Stimulated activated CD4-positive, alpha-beta T cell treated with anti-CD3 and anti-CD28 coated beads, Interleukin-2, amount 100 ng/mL, for 4 hours (primary cell): ENCODE measurements around the gene GATD1.
A peak's percentile ranks its signal among the peaks of the same experiment; 100 is the strongest.
"Not testable (repeated sequence)": the region's sequence is repeated elsewhere in the genome, so short reads cannot be mapped to it uniquely, and the experiment has no call there.

ENCODE experiments used
- DNase-seq: peaks from one replicate; pipeline ENCODE4 v3.0.0-alpha.2; 2020; ENCODE audit warnings: low read depth

GATD1 gene

DNA sequence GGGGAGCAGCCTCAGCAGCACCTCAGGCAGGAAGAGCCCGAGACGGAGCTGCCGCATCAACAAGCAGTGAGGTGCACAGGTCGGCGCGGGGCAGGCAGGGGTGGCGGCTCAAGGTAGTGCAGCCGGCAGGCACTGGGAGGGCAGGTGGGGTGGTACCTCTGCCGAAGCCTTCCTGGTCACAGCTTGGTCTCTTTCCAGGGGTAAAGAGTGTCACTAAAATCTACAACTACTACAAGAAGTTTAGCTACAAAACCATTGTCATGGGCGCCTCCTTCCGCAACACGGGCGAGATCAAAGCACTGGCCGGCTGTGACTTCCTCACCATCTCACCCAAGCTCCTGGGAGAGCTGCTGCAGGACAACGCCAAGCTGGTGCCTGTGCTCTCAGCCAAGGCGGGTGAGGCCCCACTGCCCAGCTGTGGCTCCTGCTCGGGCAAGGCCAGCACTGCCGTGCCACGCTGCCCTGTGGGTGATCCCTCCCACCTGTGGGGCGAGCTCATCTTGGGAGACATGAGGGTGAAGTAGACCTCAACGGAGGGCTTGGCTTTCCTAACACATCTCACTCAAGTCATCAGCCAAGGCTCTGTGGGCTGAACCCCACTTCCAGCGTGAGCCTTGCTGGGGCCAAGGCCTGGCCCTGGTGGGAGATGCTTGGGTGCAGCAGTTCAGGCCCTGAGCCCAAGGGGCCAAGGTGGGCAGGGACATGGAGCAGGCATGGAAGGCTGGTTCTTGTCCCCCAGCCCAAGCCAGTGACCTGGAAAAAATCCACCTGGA is 13.6 kb downstream of the GATD1 start:
- no peak for DNase-seq

DNA sequence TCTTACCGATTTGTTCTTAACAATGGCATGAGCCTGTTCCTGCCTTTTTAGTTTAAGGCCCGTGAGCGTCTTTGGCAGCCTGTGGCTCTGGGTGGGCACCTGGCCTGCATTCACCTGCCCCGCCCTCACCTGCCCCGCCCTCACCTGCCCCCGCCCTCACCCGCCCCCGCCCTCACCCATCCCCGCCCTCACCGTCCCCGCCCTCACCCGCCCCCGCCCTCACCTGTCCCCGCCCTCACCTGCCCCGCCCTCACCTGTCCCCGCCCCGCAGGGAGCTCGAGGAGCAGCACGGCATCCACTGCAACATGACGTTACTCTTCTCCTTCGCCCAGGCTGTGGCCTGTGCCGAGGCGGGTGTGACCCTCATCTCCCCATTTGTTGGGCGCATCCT is 14.2 kb downstream of the GATD1 start:
- no peak for DNase-seq

DNA sequence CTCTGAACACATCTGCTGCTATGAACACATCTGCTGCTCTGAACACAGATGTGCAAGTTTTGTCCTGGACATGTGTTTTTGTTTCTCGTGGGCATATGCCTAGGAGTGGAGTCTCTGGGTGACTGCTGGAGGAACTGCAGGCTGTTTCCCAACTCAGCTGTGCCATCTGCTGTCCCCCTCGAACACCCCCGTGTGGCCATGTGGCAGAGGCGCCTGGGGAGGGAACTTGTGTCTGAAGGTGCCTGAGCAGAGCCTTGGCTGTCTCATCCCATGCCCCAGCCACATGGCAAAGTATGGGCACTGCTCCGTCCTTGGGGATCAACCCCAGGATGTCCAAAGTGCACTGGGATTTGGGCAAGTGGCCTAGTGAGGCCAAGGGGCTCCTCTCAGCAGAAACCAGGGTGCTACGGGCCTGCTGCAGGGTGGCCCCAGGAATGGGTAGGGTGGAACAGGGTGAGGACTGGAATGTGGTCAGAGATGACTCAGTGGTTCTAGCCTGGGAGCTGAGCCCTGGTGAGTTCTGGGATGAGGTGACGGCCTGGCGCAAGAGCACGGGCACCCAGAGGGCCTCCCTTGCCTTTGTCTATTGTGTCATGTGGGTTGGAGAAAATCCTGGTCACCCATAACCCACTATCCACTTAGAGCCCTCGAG is 14.7 kb downstream of the GATD1 start:
- DNase-seq = no peak

DNA sequence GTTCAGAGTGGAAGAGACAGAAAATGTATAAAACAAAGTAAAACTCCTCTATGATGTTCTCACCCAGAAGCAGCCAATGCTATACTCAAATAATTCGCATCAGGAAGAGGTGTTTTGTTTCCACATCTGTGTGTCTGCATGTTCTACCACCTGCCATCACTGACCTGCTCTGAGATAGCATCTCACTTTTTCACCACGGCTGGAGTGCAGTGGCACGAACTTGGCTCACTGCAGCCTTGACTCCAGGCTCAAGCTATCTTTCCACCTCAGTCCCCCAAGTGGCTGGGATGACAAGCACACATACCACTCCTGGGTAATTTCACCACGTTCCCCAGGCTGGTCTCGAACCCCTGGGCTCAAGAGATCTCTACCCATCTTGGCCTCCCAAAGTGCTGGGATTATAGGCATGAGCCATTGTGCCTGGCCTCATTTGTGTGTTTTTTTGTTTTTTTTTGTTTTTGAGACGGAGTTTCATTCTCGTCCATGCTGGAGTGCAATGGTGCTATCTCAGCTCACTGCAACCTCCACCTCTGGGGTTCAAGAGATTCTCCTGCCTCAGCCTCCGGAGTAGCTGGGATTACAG is 15.7 kb downstream of the GATD1 start:
- no peak for DNase-seq

DNA sequence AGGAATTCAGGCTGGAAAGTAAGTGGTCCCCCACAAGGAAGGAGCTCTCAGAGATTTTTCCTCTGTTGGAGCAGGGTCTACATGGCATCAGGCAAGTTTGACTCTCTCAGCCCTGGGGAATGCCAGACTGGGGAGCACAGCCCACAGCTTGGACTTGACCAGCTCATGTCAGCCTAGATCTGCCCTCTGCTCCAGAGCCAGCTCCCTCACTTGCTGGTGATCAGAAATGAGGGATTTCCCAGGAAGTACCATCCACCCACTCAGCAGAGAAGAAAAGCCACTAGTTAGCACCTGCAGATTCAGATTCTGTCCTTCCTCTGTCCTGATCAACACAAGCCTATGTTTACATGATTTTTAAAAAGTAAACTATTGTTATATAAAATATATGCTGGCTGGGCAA is 17.1 kb downstream of the GATD1 start:
- no peak for DNase-seq

DNA sequence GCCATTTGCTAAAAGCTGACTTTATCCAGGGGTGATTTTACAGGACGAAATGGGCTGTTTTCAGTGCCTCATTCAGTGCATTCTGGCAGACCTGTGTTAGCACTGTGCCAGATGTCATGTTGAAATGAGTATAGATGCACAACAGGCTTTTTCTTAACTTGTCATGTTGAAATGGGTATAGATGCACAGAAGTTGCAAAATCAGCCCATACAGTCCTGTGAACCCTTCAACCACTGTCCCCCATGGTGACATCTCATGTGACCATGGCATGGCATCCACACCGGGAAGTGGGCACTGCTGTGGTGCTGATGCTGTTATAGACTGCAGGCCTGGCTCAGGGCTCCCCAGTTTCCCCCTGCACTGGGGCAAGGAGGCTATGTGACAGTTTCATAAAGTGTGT is 27.6 kb downstream of the GATD1 start:
- no peak for DNase-seq

DNA sequence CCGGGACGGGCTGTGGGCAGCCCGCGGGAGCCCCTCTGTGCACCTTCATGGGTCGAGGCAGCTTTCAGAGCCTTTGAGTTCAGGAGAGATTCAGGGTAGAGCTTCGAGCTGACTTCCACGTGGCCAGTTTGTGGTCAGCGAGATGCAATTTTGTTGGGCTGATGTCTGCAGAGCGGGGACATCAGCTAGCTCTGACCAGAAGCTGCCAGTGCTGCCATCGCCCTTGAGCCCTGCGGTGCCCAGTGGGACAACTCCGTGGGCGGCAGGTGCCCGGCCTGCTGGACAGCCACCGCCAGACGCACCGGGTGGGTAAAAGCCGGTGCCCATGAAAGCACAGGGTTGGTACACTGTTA is 29.3 kb downstream of the GATD1 start:
- no peak for DNase-seq

DNA sequence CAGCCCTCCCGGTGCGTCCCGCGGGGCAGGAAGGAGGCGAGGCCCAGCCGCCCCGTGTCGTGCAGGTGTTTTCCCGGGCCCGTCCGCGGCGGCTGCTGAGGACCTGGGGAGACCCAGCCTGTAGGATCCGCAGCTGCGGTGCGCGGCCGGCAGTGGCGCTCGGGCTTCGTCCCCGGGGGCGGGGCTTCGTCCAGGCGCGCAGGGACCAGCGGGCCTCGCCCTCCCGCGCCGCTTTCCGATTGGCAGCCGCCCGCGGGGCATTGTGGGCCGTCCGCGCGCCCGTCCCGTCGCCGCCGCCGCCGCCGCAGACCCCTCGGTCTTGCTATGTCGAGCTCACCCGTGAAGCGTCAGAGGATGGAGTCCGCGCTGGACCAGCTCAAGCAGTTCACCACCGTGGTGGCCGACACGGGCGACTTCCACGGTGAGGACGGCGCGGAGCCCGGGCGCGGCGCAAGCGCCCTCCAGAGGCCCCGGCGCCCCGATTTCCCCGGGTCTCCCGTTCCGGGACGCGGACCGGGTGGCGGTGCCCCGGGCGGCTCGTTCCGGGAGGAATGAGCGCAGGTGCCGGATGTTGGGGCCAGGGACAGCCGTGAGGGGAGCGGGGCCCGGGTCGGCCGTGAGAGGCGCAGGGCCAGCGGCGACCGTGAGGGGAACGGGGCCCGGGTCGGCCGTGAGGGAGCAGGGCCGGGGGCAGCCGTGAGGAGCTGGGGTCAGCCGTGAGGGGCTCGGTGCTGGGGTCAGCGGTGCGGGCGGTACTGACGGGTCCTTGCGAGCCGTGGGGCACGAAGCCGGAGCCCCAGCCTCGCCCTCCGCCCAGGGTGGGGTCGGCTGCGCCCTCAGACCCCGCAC is 29.9 kb downstream of the GATD1 start, which contains the start of gene TALDO1:
Gene TALDO1 (plus strand): TSS at position 307 of the 849 bp plus-strand sequence. CDS start 18 bp downstream, at position 325.
- peak; percentile 61 for DNase-seq

DNA sequence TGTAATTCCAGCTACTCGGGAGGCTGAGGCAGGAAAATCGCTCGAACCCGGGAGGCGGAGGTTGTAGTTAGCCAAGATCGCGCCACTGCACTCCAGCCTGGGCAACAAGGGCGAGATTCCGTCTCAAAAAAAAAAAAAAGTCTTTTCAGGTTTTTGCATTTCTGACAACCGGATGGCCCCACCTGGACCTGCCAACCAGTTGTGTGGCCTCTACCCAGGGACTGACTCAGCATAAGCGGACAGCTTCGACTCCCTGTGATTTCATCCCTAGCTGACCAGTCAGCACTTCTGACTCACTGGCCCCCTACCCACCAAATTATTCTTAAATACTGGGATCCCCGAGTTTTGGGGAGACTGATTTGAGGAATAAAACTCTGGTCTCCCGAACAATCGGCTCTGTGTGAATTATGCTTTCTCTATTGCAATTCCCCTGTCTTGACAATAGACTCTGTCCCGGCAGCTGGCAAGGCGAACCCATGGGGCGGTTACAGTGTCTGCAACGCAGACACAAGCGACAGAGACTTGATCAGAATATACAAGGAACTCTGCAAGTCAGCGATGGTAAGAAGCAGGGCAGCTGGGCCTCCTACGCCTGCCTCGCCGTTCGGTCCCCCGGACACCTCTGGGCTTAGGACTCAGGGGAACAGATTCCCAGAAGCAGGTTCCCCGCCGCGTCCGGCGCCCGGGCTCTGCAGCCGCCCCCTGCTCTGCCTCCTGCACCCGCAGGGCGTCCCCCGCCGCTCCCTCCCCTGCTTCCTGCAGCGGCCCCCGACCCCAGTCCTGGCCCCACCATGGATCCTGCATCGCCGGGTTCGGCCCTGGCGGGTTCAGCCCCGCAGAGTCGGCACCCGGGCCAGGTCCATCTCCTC is 30.8 kb downstream of the GATD1 start:
- DNase-seq = no peak

DNA sequence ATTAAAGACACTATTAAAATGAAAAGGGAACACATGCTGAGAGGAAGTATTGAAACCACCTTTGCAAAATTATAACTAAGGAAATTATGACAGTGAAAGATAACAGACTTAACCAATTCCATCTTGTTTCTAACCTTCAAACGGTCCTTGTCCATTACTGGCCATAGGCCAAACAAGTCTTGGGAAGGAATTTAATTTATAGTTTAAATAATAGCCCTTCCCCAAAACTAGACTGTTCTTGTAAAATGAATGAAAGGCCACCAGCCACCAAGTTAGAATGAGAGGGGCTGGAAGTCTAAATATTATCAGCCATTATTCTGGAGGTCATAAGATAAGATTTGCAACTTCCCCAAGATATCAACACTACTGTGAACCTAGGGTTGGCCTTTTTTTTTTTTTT is 31.9 kb downstream of the GATD1 start:
- DNase-seq = no peak

DNA sequence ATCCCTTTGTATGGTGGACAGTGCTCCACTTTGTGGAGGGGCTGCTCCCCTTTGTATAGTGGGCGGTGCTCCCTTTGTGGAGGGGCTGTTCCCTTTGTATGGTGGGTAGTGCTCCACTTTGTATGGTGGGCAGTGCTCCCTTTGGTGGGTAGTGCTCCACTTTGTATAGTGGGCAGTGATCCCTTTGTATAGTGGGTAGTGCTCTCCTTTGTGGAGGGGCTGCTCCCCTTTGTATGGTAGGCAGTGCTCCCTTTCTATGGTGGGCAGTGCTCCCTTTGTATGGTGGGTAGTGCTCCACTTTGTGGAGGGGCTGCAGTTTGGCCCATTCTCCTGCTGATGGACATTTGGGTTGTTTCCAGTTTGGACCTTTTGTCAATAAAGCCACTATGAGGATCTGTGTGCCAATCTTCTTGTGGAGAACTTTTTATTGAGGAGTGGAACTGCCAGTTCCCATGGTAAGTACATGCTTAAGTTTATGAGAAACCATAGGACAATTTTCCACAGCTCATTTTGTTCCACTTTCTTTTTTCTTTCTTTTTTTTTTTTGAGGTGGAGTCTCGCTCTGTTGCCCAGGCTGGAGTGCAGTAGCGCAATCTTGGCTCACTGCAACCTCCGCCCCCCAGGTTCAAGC is 34.6 kb downstream of the GATD1 start:
- no peak for DNase-seq

DNA sequence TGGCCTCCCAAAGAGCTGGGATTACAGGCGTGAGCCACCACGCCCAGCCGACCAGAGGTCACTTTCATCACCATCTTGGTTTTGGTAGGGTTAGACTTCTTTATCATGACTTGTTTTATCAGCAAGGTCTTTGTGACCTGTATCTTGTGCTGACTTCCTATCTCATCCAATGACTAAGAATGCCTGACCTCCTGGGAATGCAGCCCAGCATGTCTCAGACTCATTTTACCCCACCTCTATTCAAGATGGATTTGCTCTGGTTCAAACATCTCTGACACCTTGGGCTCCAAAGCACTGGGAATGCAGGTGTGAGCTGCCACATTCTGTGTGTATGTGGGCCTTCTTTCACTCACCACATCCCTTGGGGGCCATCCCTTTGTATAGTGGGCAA is 35.1 kb downstream of the GATD1 start:
- no peak for DNase-seq

DNA sequence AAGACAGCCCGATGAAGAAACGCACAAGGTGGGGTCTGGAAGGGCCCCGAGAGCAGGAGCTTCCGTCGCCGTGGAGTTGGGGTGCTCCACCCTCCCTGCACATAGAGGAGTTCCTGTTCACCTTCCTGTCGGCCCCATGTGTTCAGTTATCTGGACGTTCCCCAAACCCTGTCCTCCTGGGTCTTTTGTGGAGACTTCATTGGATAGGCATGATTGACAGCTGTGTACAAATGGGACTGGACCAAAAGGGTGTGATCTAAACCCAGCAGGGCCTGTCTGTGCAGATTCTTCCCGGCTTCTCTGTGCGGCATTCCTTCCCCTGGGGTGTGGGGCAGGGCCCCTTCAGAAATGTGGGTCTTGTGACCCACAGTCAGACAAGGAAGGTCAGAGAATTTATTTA is 39.4 kb downstream of the GATD1 start:
- not testable (repeated sequence) for DNase-seq

DNA sequence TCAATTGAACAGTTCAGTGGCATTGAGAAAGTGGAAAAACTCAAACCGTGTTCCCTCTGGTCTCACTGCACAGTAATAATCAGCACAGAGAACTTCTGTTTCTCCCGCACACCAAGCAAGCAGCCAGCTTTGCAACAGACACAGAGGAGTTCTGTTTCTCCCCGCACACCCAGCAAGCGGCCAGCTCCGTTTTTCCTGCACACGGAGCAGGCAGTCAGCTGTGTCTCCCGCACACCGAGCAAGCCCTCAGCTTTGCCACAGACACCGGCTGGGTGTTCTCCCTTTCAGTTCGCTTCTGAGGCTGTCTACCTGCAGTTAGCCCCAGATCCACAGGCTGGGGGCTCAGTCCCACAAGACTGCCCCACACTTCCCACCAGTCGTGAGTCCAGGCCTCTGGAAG is 39.9 kb downstream of the GATD1 start:
- no peak for DNase-seq

DNA sequence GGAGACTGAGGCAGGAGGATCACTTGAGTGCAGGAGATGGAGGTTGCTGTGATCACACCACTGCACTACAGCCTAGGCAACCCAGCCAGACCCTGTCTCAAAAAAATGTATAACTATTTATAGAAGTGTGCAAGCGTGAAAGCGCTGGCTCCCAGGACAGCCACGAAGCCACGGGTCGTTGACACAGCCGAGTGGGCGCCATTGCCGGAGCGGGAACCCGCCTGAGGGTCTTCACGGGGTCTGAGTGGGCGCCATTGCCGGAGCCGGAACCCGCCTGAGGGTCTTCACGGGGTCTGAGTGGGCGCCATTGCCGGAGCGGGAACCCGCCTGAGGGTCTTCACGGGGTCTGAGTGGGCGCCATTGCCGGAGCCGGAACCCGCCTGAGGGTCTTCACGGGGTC is 42.7 kb downstream of the GATD1 start:
- DNase-seq = not testable (repeated sequence)

DNA sequence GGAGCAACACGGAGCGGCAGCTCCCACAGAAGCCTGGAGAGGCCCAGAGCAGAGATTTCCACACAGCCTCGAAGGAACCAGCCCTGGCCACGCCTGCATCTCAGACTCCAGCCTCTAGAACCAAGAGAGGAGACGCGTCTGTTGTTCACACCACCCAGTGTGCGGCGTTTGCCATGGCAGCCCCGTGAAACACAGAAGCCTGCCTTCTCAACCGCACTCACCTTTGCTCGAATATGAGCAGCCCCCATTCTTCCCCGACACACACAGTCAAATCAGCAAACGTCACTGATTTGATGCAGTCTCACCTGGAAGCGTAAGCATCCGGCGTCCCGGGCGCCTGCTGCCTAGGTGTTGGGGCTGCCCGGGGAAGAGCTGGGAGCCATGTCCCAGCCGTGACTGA is 44.2 kb downstream of the GATD1 start:
- DNase-seq = no peak

DNA sequence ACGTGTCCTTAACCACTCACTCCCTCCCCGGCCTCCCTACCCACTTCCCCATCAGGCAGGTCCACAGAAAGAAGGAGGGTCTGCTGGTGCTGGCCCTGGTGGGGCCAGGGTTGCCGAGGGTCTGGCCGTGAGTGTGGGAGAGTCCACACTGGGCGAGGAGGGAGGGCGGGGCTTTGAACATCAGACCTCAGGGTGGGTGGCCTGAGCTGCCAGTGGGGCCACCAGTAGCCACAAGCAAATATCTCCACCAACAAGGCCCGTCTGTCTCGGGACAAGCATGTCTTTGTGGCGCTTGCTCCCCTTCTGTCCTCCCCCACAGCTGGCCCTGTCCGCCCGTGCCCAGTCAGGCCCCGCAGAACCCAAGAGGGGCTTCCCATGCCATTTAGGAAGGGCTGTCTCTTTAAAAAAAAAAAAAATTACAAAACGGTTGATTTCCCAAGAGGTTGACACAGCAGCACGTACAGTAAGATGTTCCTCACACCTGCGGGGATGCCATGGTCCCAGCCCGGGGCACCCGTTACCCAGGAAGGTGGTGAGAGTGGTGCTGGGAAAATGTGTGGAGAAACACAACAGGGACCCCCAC is 47.7 kb downstream of the GATD1 start:
- DNase-seq = no peak

DNA sequence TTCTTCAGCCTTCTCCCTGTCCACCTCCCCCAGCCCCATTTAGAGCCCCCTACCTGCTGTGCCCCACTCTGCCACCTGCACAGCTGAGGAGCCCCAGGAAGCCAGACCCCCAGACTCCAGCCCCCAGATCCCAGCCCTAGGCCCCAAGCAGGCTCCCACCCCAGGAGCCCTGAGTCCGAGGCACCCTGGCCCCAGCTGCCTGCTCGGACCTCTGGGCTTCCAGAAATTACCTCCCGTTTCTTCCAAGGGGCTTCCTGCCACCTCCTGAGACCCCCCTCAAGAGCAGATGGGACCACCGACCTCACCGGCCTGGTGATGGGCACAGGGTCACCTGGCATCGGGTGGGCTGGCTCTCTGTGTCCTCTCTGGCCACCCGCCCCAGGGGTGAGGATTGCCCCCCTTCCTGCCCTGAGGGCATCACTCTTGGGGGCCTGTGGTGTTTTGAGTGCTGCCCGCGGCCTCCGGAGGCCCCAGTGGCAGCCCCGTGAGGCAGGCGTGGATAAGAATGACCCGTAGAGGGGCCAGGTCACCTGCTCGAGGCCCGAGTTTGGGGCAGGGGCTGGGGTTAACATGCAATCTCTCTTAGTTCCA is 48.3 kb downstream of the GATD1 start:
- no peak for DNase-seq

DNA sequence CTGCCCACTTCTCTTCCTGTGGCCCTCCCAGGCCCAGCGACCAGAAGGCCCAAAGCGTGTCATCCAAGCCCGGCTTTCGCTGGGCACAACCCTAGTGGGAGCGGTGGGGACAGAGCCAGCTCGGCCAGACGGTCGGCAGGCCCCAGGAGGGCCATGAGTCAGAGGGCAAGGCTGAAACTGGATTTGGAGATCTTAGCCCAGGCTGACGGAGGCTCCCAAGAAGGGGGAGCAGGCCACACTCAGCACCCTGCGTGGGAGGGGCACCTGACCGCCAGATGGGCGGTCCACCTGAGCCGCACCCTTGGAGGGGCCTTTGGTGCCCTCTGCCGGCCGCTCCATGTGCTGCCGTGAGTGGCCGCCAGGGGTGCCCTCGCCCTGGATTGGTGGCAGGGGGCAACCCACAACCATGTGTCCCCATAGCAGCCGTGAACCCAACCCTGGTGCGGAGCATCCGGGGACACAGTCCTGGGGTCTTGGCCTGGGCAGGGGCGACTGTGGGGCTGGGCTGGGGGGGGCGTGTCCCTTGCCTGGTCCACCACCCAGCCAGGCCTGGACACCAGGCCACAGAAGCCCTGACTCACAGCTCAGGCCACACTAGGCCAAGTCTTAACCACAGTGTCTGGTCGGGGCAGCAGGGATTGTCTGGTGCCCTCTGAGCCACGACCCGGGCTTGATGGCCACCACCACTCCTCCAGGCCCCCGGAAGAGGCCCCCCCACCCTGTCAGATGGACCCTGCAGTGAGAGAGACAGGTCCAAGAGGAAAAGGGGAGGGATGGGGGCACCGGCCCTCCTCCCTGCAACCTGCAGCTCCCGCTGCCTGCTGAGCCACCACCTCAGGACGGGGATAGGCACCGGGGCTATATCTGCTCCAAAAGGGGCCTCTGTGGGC is 49.2 kb downstream of the GATD1 start:
- peak; percentile 66 for DNase-seq
